Omental fat pad (tissue), 4 donors: ENCODE results near the gene TMEM258. TPM values are rescaled to one million over a fixed set of nuclear protein-coding genes. Genes with fewer than 3 reads are reported as not detected.

ENCODE experiments used
- ATAC-seq: fragments of 150-250 bp; one replicate; pipeline ENCODE4 v1.9.1; 2016; ENCODE audit warnings: mild to moderate bottlenecking, moderate library complexity; ENCODE audit not compliant: low FRiP score
- DNase-seq: peaks from one replicate; pipeline ENCODE4 v3.0.0-alpha.2; 2019; ENCODE audit warnings: low spot score
- total RNA-seq, 4 donors: library from RNA; depleted of rRNA; stranded (reverse); fragments of >200 nt; gene quantifications; one replicate each; pipeline ENCODE4 v1.1.0, GENCODE V29; 2016
- TF ChIP-seq, protein P1 (sequence below), 3 donors: fragments of 450-650 bp; IDR thresholded peaks; one replicate each; pipeline ENCODE4 v1.5.1; 2016 to 2017; ENCODE audit warnings: antibody characterized with exemption in 3 of 3, mild to moderate bottlenecking in 3 of 3, moderate library complexity in 2 of 3

Gene TMEM258
- total RNA-seq, 4 donors from 2014 or later, result 27.9 to 52.6 (median 43.4) TPM

- DNase-seq, result no peak
- TF ChIP-seq, protein P1, sequence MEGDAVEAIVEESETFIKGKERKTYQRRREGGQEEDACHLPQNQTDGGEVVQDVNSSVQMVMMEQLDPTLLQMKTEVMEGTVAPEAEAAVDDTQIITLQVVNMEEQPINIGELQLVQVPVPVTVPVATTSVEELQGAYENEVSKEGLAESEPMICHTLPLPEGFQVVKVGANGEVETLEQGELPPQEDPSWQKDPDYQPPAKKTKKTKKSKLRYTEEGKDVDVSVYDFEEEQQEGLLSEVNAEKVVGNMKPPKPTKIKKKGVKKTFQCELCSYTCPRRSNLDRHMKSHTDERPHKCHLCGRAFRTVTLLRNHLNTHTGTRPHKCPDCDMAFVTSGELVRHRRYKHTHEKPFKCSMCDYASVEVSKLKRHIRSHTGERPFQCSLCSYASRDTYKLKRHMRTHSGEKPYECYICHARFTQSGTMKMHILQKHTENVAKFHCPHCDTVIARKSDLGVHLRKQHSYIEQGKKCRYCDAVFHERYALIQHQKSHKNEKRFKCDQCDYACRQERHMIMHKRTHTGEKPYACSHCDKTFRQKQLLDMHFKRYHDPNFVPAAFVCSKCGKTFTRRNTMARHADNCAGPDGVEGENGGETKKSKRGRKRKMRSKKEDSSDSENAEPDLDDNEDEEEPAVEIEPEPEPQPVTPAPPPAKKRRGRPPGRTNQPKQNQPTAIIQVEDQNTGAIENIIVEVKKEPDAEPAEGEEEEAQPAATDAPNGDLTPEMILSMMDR (IDR thresholded peaks at IDR 0.05), result no peak
- ATAC-seq, result no peak
Measured at GRCh38 chr11:61820174-61820573, 27.8 kb upstream of the TMEM258 start.

GRCh38 chr11:61817471-61818202, 25.2 kb upstream of the TMEM258 start:
- TF ChIP-seq, protein P1 (IDR thresholded peaks at IDR 0.05), result no peak
- no peak for ATAC-seq
- no peak for DNase-seq

DNA sequence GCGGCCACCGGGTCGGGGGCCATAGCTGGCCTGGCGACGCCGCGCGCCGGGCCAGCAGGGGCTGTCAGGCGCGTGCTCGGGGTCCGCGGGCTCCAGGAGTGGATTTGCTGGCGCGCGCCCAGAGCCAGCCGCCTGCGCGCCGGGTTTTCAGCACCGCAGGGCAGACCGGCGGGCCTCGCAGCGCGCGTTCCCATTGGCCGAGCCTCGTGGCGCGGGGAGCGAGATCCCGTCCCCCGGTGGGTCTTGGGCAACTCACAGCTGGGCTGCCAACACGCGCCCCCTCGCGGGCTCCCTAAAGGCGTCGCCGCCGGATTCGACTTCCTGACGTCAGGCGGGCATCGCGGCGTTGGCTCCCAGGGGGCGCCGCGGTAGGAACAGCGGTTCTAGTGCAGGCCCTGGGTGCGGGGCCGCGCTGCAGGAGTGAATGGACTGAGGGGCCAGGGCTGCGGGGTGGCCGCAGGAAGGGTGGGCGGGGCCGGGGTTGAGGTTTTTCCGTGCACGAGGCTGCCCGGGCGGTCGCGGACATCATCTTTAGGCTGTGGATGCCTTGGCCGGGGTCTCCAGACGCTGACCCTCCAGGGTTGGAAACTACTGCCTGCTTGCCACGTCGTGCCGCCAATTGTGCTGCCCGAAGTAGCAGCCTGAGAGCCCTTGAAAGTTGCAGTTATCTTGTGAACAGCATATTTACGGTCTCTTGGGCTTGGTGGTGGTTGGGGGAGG, 24.5 kb upstream of the TMEM258 start, which contains the start of gene FADS1:
Gene FADS1, minus strand, starts transcription at position 268 of the 720 bp plus-strand sequence. Its CDS starts 74 bp downstream, at position 194.
- TF ChIP-seq, protein P1 (IDR thresholded peaks at IDR 0.05), result peak in 1 of 3 donors; percentile 28
- DNase-seq, result peak; percentile 71
- ATAC-seq, result peak; percentile 75

DNA sequence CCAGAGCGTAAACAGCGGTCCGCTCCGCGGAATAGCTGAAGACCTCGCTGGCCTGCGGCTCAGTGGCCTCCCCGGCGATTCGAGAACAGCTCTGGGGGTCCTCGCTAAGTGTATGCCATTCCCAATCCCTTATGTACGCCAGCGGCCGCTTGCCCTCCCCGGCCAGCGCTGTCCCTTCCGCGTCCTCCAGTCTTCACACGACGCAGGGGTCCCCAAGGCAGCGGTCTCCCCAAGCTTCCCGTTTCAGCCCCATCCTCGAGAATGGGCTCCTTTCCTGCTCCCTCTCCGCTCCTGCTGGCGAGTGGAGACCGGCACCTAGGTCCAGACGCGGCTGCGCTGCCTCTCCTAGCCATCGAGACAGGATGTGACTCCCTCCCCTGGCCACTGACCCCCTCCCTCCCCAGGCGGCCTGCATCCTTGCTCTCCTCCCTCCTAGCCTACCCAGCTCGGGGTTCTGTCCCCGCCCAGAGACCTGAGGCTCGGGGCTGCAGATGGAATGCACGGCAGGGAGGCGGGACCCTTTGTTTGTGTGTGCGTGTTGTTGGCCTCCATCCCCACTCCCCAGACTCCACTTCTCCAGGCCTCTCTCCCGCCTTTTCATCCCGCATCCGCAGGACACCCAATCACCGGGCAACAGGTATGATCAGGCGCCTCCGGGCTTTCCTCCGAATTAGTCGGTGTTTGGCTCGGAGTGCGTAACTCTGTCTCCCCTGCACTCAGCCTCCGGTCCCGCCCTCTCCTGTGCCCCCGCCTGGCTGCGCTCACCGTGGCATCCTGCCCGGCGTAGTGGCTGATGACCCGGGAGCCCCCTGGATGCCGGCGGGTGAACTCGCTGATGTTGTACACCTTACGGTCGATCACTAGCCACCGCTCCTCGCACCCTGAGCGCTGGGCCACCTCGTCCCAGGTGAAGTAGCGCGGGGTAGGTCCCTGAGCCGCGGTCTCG, 23.7 kb upstream of the TMEM258 start:
- ATAC-seq, result peak; percentile 47
- DNase-seq, result peak; percentile 48
- TF ChIP-seq, protein P1 (IDR thresholded peaks at IDR 0.05), result no peak

- TF ChIP-seq, protein P1 (IDR thresholded peaks at IDR 0.05), result no peak
- ATAC-seq, result peak; percentile 88
- DNase-seq, result peak; percentile 73
Measured at GRCh38 chr11:61814958-61815789, 22.8 kb upstream of the TMEM258 start.
